Measurements from ENCODE around the gene SLC27A4. TPM values are rescaled to one million over a fixed set of nuclear protein-coding genes. Genes with fewer than 3 reads are reported as not detected.

The SLC27A4 gene
- total and polyA plus RNA-seq, 10 of the 15 experiments (the other 5 are each of a cell fraction or from before 2014, with no cell fraction given): 0.13 to 14.0 (median 7.6) TPM

GRCh38 chr9:128321879-128322403 lies 18.4 kb upstream of the SLC27A4 start (continued):
- TF ChIP-seq, protein P1, sequence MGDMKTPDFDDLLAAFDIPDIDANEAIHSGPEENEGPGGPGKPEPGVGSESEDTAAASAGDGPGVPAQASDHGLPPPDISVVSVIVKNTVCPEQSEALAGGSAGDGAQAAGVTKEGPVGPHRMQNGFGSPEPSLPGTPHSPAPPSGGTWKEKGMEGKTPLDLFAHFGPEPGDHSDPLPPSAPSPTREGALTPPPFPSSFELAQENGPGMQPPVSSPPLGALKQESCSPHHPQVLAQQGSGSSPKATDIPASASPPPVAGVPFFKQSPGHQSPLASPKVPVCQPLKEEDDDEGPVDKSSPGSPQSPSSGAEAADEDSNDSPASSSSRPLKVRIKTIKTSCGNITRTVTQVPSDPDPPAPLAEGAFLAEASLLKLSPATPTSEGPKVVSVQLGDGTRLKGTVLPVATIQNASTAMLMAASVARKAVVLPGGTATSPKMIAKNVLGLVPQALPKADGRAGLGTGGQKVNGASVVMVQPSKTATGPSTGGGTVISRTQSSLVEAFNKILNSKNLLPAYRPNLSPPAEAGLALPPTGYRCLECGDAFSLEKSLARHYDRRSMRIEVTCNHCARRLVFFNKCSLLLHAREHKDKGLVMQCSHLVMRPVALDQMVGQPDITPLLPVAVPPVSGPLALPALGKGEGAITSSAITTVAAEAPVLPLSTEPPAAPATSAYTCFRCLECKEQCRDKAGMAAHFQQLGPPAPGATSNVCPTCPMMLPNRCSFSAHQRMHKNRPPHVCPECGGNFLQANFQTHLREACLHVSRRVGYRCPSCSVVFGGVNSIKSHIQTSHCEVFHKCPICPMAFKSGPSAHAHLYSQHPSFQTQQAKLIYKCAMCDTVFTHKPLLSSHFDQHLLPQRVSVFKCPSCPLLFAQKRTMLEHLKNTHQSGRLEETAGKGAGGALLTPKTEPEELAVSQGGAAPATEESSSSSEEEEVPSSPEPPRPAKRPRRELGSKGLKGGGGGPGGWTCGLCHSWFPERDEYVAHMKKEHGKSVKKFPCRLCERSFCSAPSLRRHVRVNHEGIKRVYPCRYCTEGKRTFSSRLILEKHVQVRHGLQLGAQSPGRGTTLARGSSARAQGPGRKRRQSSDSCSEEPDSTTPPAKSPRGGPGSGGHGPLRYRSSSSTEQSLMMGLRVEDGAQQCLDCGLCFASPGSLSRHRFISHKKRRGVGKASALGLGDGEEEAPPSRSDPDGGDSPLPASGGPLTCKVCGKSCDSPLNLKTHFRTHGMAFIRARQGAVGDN (IDR thresholded peaks at IDR 0.05): no peak
- TF ChIP-seq PRDM15 (CRISPR knock-in tag; IDR thresholded peaks at IDR 0.05): 0 out of 2 replicates have a peak, but pooled peaks have one; percentile 67
- TF ChIP-seq NR2F1 (conservative IDR thresholded peaks at IDR 0.05): no peak
- no peak for TF ChIP-seq TCF12 (IDR thresholded peaks at IDR 0.05; ENCODE audit: low read depth, low read length)
- no peak for TF ChIP-seq CEBPB (IDR thresholded peaks at IDR 0.05; ENCODE audit: borderline replicate concordance in 1 of 2, low read depth in 2 of 2, low read length in 2 of 2)
- no peak for TF ChIP-seq SIN3A (IDR thresholded peaks at IDR 0.05; ENCODE audit: low read depth, low read length)
- TF ChIP-seq CBX3 (IDR thresholded peaks at IDR 0.05; ENCODE audit: borderline replicate concordance, low read depth): no peak
- no peak for TF ChIP-seq POU2F2 (IDR thresholded peaks at IDR 0.05; ENCODE audit: borderline replicate concordance, low read depth, low read length)
- TF ChIP-seq KAT2A (conservative IDR thresholded peaks at IDR 0.05; ENCODE audit: control insufficient read depth, low read depth, low read length): no peak

Data from GM12878 (cell line).